Endothelial cell of umbilical vein (primary cell): ENCODE measurements around the gene ST8SIA6. TPM values are rescaled to one million over a fixed set of nuclear protein-coding genes. Genes with fewer than 3 reads are reported as not detected.

ENCODE experiments used
- BruUV-seq: library from RNA; stranded (reverse); fragments of 400-500 nt; replicated peaks from 2 replicates; lab custom pipeline; 2021; lab: Mats Ljungman, UMichigan
- CTCF ChIA-PET: fragments of 300-600, 350-600 bp; sonication (Branson Sonifier 250); formaldehyde crosslinking; loops from one replicate; lab custom pipeline; 2021; ENCODE audit warnings: antibody characterized with exemption, inconsistent platforms; lab: Charles Lee
- POLR2A ChIA-PET: fragments of 300-600, 350-600 bp; sonication (Branson Sonifier 250); formaldehyde crosslinking; loops from one replicate; lab custom pipeline; 2021; ENCODE audit warnings: antibody characterized with exemption, inconsistent platforms; lab: Charles Lee
- DNase-seq: peaks from one replicate; pipeline ENCODE4 v3.0.0-alpha.2; 2011; ENCODE audit warnings: low read depth, low spot score
- FAIRE-seq: peaks from 2 replicates; lab custom pipeline; 2011; peaks lifted over from hg19 to GRCh38; lab: Jason Lieb, UNC
- H2AFZ ChIP-seq: 2 replicates; pipeline ENCODE4 v1.6.0; 2012; ENCODE audit warnings: low read depth, low read length, control low read depth, inconsistent platforms
- H3K27ac ChIP-seq: 2 replicates; pipeline ENCODE4 v1.5.1; 2011; ENCODE audit warnings: low read depth, mild to moderate bottlenecking, control low read depth, low read length, moderate library complexity; ENCODE audit not compliant: insufficient read depth
- H3K27me3 ChIP-seq, 2 experiments: 2 replicates each; pipeline versions ENCODE4 v1.6.0 to v1.6.1; 2011; ENCODE audit warnings: low read length in 2 of 2, mixed read lengths in 1 of 2; ENCODE audit not compliant: control insufficient read depth in 2 of 2, insufficient read depth in 2 of 2
- H3K36me3 ChIP-seq, 2 experiments: 2 replicates in 1 of 2; 3 replicates in 1 of 2; pipeline ENCODE4 v1.5.1; 2011; ENCODE audit warnings: low read length in 2 of 2, mild to moderate bottlenecking in 1 of 2, moderate library complexity in 1 of 2; ENCODE audit not compliant: control insufficient read depth in 2 of 2, insufficient read depth in 2 of 2; ENCODE audit errors: extremely low read depth in 1 of 2
- H3K4me1 ChIP-seq: 3 replicates; pipeline ENCODE4 v1.5.1; 2011; ENCODE audit warnings: mild to moderate bottlenecking, low read length; ENCODE audit not compliant: control insufficient read depth, insufficient read depth; ENCODE audit errors: extremely low read depth
- H3K4me2 ChIP-seq: 2 replicates; pipeline ENCODE4 v1.6.1; 2011; ENCODE audit warnings: low read length, control low read depth, mixed read lengths; ENCODE audit not compliant: insufficient read depth
- H3K4me3 ChIP-seq, 3 experiments: fragments of 200-600 bp in 1 of 3; sonication (generic), shearing (Covaris generic) in 1 of 3; replicated peaks in 1 of 3; 2 replicates each; pipeline ENCODE4 v1.5.1; 2011 to 2016; ENCODE audit warnings: control low read depth in 3 of 3, low read length in 3 of 3, mild to moderate bottlenecking in 2 of 3, inconsistent platforms in 1 of 3, low read depth in 1 of 3, moderate library complexity in 1 of 3; ENCODE audit not compliant: insufficient read depth in 1 of 3
- H3K79me2 ChIP-seq: 2 replicates; pipeline ENCODE4 v1.6.0; 2012; ENCODE audit warnings: low read length, inconsistent platforms; ENCODE audit not compliant: control insufficient read depth, insufficient read depth
- H3K9ac ChIP-seq: replicated peaks from 2 replicates; pipeline ENCODE3; 2011; ENCODE audit warnings: low read length, control low read depth; ENCODE audit not compliant: insufficient read depth; ENCODE audit errors: extremely low read depth
- H3K9me1 ChIP-seq: replicated peaks from 3 replicates; pipeline ENCODE4 v1.6.0; 2011; ENCODE audit warnings: mild to moderate bottlenecking, low read length; ENCODE audit not compliant: control insufficient read depth, insufficient read depth; ENCODE audit errors: extremely low read depth
- H3K9me3 ChIP-seq: replicated peaks from 2 replicates; pipeline ENCODE4 v1.5.1; 2012; ENCODE audit warnings: low read length, inconsistent platforms; ENCODE audit not compliant: control insufficient read depth, insufficient read depth
- H4K20me1 ChIP-seq: replicated peaks from 2 replicates; pipeline ENCODE3; 2011; ENCODE audit warnings: mild to moderate bottlenecking, low read length; ENCODE audit not compliant: control insufficient read depth, insufficient read depth; ENCODE audit errors: extremely low read depth
- EZH2 ChIP-seq: IDR thresholded peaks from 2 replicates; pipeline ENCODE4 v1.6.1; 2012; ENCODE audit warnings: borderline replicate concordance, low read depth, mild to moderate bottlenecking, moderate library complexity, low read length, inconsistent platforms; ENCODE audit not compliant: severe bottlenecking
- FOS ChIP-seq: IDR thresholded peaks from 2 replicates; pipeline ENCODE4 v1.6.1; 2011; ENCODE audit warnings: mild to moderate bottlenecking, low read length, moderate library complexity, borderline replicate concordance; ENCODE audit not compliant: insufficient read depth
- GATA2 ChIP-seq: IDR thresholded peaks from 2 replicates; pipeline ENCODE4 v1.7.0; 2011; ENCODE audit warnings: low read depth, mild to moderate bottlenecking, moderate library complexity, mixed read lengths, low read length; ENCODE audit not compliant: insufficient read length, insufficient read depth
- JUN ChIP-seq: IDR thresholded peaks from 2 replicates; pipeline ENCODE4 v1.6.1; 2011; ENCODE audit warnings: borderline replicate concordance, low read depth; ENCODE audit not compliant: insufficient read length, insufficient read depth
- MAX ChIP-seq: IDR thresholded peaks from 2 replicates; pipeline ENCODE4 v1.6.1; 2011; ENCODE audit not compliant: insufficient read depth, insufficient read length
- MYC ChIP-seq: IDR thresholded peaks from one replicate; pipeline ENCODE4 v1.6.1; 2011; ENCODE audit warnings: mild to moderate bottlenecking, low read depth, low read length
- POLR2A ChIP-seq: IDR thresholded peaks from 2 replicates; pipeline ENCODE4 v1.6.1; 2012; ENCODE audit warnings: low read depth, mild to moderate bottlenecking, control low read depth, low read length
- POLR2AphosphoS5 ChIP-seq: IDR thresholded peaks from 2 replicates; pipeline ENCODE4 v1.6.1; 2012; ENCODE audit warnings: low read depth, mild to moderate bottlenecking, control low read depth, low read length, moderate library complexity; ENCODE audit not compliant: insufficient read depth
- dilution Hi-C: fragments of 300-500 bp; cut with MboI; formaldehyde crosslinking; loops from one replicate; pipeline ENCODE4 v1.15.0; 2019; ENCODE audit warnings: low sequenced_read_pairs; ENCODE audit not compliant: extremely low pct_ligation_motif_present
- intact Hi-C: fragments of 100-400 bp; cut with micrococcal nuclease; formaldehyde crosslinking; loops from one replicate; pipeline ENCODE4 v1.10.0; 2022
- polyA plus RNA-seq, 4 experiments: library from polyadenylated mRNA; depleted of rRNA in 3 of 4; stranded (reverse) in 3 of 4; unstranded in 1 of 4; fragments of >200 nt; gene quantifications; 2 replicates each; pipeline versions ENCODE4 v1.2.1 to v1.2.3, GENCODE V29; 2011 to 2012; ENCODE audit warnings: missing spikeins in 1 of 4
- total RNA-seq: library from RNA; stranded (reverse); gene quantifications from 2 replicates; pipeline ENCODE4 v1.2.3, GENCODE V29; 2021
- TF ChIP-seq, protein P1 (sequence below), 2 donors: IDR thresholded peaks; 1 replicate in 1 of 2; 2 replicates in 1 of 2; pipeline ENCODE4 v1.5.1; 2011; ENCODE audit warnings: low read length in 2 of 2, mild to moderate bottlenecking in 2 of 2, moderate library complexity in 2 of 2, control low read depth in 1 of 2, inconsistent platforms in 1 of 2, low read depth in 1 of 2; ENCODE audit not compliant: insufficient read depth in 1 of 2; ENCODE audit errors: extremely low read depth in 1 of 2

Gene ST8SIA6
- total and polyA plus RNA-seq, 2 donors (not counting 3 experiments of a cell fraction or from before 2014, with no cell fraction given): 0.40 to 0.51 TPM

DNA sequence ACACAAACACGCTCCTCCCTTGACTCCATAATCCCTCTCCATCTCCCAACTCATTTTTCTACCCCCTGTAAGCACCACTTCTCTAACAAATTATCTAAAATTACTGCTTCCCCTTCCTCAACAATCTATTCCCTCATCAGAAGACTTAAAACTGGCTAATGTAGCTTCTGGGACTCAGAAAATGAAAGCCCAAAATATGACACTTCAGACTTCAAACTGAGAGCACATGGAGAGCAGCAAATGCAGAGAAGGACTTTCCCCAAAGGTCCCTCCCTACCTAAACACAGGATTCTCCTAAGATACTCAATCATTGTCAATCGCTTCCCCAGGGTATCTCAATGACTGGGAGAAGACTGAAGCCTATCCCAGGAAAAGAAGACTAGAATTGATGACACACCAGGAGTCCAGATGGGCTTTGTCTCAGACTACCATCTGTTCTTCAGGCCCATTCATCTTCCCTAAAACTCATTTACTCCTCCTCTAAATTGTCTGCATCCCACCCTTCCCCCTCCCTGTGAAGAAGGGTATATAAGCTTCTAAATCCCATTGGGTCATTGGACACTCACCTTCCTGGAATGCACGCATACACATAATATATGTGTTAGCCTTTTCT is 39.2 kb downstream of the ST8SIA6 start:
- H2AFZ ChIP-seq: no peak overlapping the region
- H4K20me1 ChIP-seq: no peaks in the 10 kb centered on the region
- no peaks in the 10 kb centered on the region for H3K79me2 ChIP-seq
- H3K27me3 ChIP-seq: no peaks in the 10 kb centered on the region
- ChIA-PET POLR2A (no interaction called here), CTCF (interaction anchor here (0.7 kb wide), 1 partner anchor 22 kb away, joined by 3 read pairs; no protein-coding TSS in a partner anchor)
- DNase-seq (no peak), FAIRE-seq (no peak)
- H3K4me3 ChIP-seq: no peak overlapping the region
- H3K9me1 ChIP-seq: no peaks in the 10 kb centered on the region
- no peak overlapping the region for H3K27ac ChIP-seq
- H3K9me3 ChIP-seq: no peaks in the 10 kb centered on the region
- H3K4me1 ChIP-seq: no peaks in the 10 kb centered on the region
- H3K36me3 ChIP-seq: no peaks in the 10 kb centered on the region
- H3K9ac ChIP-seq: no peak overlapping the region
- dilution Hi-C loops: no loop called here
- no TSS peak for BruUV-seq
- no peak overlapping the region for H3K4me2 ChIP-seq
- intact Hi-C loops: no loop called here
- TF ChIP-seq POLR2A (no peak), MAX (no peak), FOS (no peak), GATA2 (no peak), MYC (no peak), POLR2AphosphoS5 (no peak)

DNA sequence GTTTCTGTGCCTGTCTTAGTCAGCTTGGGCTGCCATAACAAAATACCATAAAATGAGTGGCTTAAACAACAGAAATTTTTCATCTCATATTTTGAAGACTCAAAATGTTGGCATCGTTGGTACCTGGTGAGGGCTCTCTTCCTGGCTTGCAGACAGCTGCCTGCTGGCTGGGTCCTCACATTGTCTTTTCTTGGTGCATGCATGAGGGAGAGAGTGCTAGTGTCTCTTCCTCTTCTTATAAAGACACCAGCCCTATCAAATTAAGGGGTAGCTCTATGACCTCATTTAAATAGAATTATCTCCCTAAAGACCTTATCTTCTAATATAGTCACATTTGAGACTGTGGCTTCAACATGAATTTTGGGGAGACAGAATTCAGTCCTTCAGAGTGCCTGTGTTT is 39.9 kb downstream of the ST8SIA6 start:
- DNase-seq: no peak
- Histone ChIP-seq H3K4me2 (no peak overlapping the region), H3K36me3 (no peaks in the 10 kb centered on the region), H3K79me2 (no peaks in the 10 kb centered on the region), H3K4me3 (no peak overlapping the region), H3K9ac (no peak overlapping the region), H3K9me1 (no peaks in the 10 kb centered on the region), H3K27ac (no peak overlapping the region), H4K20me1 (no peaks in the 10 kb centered on the region), H3K27me3 (no peaks in the 10 kb centered on the region), H2AFZ (no peak overlapping the region), H3K9me3 (no peaks in the 10 kb centered on the region), H3K4me1 (no peaks in the 10 kb centered on the region)
- dilution Hi-C loops: no loop called here
- CTCF ChIA-PET: no interaction called here
- TF ChIP-seq POLR2A: no peak
- no peak for TF ChIP-seq MAX
- TF ChIP-seq, protein P1, sequence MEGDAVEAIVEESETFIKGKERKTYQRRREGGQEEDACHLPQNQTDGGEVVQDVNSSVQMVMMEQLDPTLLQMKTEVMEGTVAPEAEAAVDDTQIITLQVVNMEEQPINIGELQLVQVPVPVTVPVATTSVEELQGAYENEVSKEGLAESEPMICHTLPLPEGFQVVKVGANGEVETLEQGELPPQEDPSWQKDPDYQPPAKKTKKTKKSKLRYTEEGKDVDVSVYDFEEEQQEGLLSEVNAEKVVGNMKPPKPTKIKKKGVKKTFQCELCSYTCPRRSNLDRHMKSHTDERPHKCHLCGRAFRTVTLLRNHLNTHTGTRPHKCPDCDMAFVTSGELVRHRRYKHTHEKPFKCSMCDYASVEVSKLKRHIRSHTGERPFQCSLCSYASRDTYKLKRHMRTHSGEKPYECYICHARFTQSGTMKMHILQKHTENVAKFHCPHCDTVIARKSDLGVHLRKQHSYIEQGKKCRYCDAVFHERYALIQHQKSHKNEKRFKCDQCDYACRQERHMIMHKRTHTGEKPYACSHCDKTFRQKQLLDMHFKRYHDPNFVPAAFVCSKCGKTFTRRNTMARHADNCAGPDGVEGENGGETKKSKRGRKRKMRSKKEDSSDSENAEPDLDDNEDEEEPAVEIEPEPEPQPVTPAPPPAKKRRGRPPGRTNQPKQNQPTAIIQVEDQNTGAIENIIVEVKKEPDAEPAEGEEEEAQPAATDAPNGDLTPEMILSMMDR (IDR thresholded peaks at IDR 0.05; ENCODE audit: extremely low read depth in 1 of 2, insufficient read depth in 1 of 2, low read depth in 1 of 2, low read length in 2 of 2): no peak
- no peak for TF ChIP-seq MYC
- TF ChIP-seq POLR2AphosphoS5: no peak
- no peak for TF ChIP-seq EZH2
- no peak for TF ChIP-seq GATA2
- no peak for TF ChIP-seq JUN
- TF ChIP-seq FOS: no peak
- BruUV-seq: no TSS peak
- no peak for FAIRE-seq
- POLR2A ChIA-PET: no interaction called here
- intact Hi-C loops: no loop called here
